ENCODE measurements around the gene PRSS27.

Gene PRSS27

GRCh38 chr16:2720064-2720457 is at the start of gene PRSS27:
Gene PRSS27, minus strand, starts transcription at chr16:2720224. Its CDS starts 64 bp downstream, at chr16:2720160.
- no peak for DNase-seq (ENCODE audit: low read depth in 2 of 2, low spot score in 1 of 2)

- DNase-seq (ENCODE audit: low read depth in 2 of 2, low spot score in 1 of 2) = no peak
These were observed 49.6 kb upstream of the PRSS27 start for GRCh38 chr16:2769675-2770056.

GRCh38 chr16:2769100-2769529 is 49.1 kb upstream of the PRSS27 start:
- no peak for DNase-seq (ENCODE audit: low read depth in 2 of 2, low spot score in 1 of 2)

GRCh38 chr16:2768403-2769089 is 48.5 kb upstream of the PRSS27 start:
- DNase-seq (ENCODE audit: low read depth in 2 of 2, low spot score in 1 of 2) = no peak

- no peak for DNase-seq (ENCODE audit: low read depth in 2 of 2, low spot score in 1 of 2)
These were observed 47.9 kb upstream of the PRSS27 start for GRCh38 chr16:2767891-2768290.

- DNase-seq (ENCODE audit: low read depth in 2 of 2, low spot score in 1 of 2) = no peak
These were observed 47.2 kb upstream of the PRSS27 start for GRCh38 chr16:2767140-2767731.

- no peak for DNase-seq (ENCODE audit: low read depth in 2 of 2, low spot score in 1 of 2)
These were observed 46.6 kb upstream of the PRSS27 start for GRCh38 chr16:2766430-2767139.

GRCh38 chr16:2765462-2766404 is 45.7 kb upstream of the PRSS27 start:
- DNase-seq (ENCODE audit: low read depth in 2 of 2, low spot score in 1 of 2) = no peak

GRCh38 chr16:2764718-2765117 is 44.7 kb upstream of the PRSS27 start:
- no peak for DNase-seq (ENCODE audit: low read depth in 2 of 2, low spot score in 1 of 2)

GRCh38 chr16:2763173-2763572 is 43.1 kb upstream of the PRSS27 start:
- no peak for DNase-seq (ENCODE audit: low read depth in 2 of 2, low spot score in 1 of 2)

- DNase-seq (ENCODE audit: low read depth in 2 of 2, low spot score in 1 of 2) = no peak
These were observed 42.7 kb upstream of the PRSS27 start for GRCh38 chr16:2762711-2763110.

- DNase-seq (ENCODE audit: low read depth in 2 of 2, low spot score in 1 of 2) = no peak
These were observed 42.0 kb upstream of the PRSS27 start for GRCh38 chr16:2761886-2762583.

GRCh38 chr16:2761472-2761871 is 41.4 kb upstream of the PRSS27 start:
- no peak for DNase-seq (ENCODE audit: low read depth in 2 of 2, low spot score in 1 of 2)

GRCh38 chr16:2757344-2757743 is 37.3 kb upstream of the PRSS27 start:
- no peak for DNase-seq (ENCODE audit: low read depth in 2 of 2, low spot score in 1 of 2)

- no peak for DNase-seq (ENCODE audit: low read depth in 2 of 2, low spot score in 1 of 2)
These were observed 36.4 kb upstream of the PRSS27 start for GRCh38 chr16:2756288-2757015.

GRCh38 chr16:2755158-2755557 is 35.1 kb upstream of the PRSS27 start:
- no peak for DNase-seq (ENCODE audit: low read depth in 2 of 2, low spot score in 1 of 2)

GRCh38 chr16:2753733-2754020 is 33.7 kb upstream of the PRSS27 start:
- no peak for DNase-seq (ENCODE audit: low read depth in 2 of 2, low spot score in 1 of 2)

- peak in 1 of 2 donors; percentile 24 for DNase-seq (ENCODE audit: low read depth in 2 of 2, low spot score in 1 of 2)
These were observed 33.1 kb upstream of the PRSS27 start for GRCh38 chr16:2752850-2753732.
